ENCODE data around the gene ADD1.

- TF ChIP-seq CTCF (IDR thresholded peaks at IDR 0.05) (no peak), POLR2A (IDR thresholded peaks at IDR 0.05) (no peak)
Measured at GRCh38 chr4:2805712-2806389, 37.8 kb upstream of the ADD1 start.

Measured in right lobe of liver (tissue), 4 donors.